AML-193 (cell line): ENCODE measurements around the gene ZNF273.

ENCODE experiments used
- DNase-seq, 2 experiments: peaks; one replicate each; lab custom pipeline; 2025; lab: John Stamatoyannopoulos, UW

The ZNF273 gene

GRCh38 chr7:64876792-64877713, 26.0 kb upstream of the ZNF273 start:
- no peak for DNase-seq

DNA sequence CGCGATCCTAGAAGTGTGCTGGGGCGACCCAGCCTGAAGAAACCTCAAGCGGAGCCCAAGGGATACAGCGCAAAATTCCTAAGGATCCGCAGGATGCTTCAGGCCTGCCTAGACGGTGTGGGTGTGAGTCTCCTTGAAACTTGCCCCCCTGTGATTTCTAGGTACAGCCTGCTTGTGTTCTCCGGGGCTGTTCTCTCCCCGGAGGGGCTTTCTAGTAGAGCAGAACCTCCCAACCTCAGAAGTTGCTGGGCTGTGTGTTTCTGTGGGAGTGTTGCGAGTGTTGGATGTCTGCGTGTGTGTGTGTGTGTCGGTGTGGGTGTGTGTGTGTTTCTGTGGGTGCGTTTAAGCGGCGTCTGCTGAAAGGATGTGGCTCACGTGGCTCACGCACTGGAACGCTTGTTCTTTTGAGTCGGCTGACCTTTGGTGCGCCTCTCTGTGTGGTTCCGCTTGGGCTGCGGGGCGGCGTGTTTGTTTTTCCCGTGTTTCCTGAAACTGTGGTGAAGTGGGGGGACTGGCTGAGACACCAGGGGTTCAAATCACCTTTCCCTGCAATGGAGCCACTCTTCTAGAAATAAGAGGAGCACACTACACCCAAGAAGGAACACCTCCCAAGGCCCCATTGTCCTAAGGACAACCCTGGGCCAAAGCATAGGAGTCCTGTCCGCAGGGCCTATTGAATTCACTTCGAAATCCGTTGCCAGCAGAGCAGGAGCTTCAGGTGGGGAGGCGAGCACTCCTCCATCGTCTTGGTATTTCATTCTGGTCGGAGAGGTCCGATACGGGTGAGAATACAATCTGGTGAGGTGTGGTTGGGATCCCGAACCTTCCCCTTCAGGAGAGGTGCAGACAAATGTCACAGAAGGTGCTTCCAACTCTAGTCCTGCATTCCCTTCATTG, 25.1 kb upstream of the ZNF273 start:
- no peak for DNase-seq

DNA sequence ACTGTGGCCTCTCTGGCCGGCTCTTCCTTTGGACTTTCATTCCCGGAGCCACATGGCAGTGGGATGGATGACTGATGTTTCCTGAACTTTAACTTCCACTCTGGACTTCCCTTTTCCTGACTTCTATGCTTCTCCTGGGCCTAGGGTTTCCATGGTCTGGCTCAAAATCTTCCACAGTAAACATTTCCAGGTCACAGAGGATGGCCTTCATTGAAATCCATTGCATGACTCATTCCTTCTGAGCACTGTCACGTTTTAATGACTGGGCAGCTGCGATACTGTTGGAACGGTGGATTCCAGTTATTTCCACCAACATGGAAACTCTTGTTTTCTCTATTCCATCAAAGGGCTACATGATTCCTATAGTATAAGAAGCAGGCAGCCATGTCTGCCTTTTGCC, 24.4 kb upstream of the ZNF273 start:
- no peak for DNase-seq

- DNase-seq = no peak
Measured at GRCh38 chr7:64879086-64879730, 23.9 kb upstream of the ZNF273 start.

DNA sequence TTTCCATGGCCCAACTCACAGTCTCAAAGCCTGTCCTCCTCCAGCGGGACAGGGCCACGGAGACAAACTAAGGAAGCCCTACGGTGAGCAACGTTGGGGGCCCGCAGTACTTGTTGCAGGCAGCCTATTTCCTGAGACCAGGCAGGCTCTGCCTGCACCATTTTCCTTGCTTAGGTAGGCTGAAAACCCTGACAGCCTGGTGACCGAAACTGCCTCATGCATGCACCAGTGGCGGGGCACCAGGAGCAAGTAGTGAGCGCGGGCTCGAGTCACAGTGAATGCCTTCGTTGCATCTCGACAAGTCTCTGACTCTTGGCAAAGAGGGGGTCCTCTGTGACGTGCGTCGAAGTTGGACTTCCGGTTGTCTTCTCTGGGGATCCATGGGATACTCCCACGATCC, 23.3 kb upstream of the ZNF273 start:
- DNase-seq = no peak

DNA sequence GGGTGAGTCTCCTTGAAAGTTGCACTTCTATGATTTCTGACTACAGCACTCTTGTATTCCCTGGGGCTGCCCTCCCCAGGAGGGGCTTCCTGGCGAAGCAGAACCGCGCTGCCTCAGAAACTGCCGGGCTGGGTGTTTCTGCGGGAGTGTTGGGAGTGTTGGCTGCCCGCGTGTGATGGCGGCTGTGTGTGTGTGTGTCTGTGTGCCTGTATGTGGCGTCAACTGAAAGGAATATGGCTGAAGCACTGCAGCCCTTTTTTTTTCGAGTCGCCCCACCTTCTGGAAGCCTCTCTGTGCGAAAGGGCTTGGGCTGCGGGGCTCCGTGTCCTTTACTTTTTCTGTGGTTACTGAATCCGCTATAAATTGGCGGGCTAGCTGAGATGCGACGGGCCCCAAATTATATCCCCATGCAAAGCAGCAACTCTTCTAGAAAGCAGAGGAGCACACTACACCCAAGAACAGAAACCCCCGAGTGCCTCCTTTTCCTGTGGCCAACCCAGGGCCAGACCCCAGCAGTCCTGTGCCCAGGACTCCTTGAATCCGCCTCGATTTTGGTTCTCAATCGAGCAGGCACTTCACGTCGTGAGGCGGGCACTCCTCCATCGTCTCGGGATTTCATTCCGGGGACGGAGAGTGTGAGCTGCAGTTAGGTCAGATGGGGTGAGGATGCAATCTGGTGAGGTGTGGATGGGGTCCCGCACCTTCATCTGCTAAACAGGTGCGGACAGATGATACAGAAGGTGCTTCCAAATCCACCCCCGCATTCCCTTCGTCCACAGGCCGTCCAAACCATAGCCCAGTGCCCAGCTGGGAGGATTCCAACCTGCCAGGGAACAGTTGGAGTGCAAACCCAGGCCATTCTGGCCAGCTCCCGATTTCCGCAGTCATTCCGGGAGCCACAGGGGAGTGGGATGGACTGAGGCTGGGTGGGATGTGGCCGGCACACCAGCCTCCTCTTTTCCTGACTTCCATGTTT, 22.5 kb upstream of the ZNF273 start:
- DNase-seq = no peak

DNA sequence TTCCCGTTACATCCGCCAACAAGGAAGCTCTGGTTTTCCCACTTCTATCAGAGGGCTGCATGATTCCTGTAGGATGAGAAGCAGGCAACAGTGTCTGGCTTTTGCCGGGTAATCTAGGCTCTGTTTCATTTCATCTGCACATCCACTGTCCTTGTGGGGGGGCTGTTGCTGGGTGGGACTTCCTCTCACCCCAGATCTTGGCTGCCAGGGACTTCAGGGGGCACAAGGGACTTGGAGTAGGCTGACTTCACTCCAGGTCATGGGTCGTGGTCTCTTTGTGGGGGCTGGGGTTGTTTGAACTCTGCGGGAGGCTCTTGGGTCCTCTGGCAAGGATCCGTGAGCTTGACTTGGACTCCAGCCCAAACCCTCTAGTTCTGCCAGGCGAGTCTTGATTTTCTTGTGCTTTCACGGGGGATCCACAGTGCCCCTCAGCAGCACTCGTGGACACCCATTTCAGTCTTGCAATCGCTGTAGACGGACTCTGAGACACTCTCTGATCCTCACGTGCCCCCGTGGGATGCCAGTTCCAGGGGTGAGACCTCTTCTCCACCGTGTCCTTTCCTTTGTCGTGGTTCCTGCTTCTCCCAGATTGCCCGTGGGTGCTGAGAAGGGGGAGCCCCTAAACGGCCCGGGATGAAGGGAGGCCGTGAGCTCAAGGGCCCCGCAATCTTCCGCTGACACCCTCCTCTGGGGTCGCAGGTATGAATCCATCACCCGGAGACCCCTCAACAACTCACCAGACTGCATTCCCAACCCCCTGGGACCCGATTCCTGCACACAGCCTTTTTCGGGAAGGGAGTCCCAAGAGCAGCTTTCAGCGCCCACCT, 21.4 kb upstream of the ZNF273 start:
- DNase-seq = no peak

DNA sequence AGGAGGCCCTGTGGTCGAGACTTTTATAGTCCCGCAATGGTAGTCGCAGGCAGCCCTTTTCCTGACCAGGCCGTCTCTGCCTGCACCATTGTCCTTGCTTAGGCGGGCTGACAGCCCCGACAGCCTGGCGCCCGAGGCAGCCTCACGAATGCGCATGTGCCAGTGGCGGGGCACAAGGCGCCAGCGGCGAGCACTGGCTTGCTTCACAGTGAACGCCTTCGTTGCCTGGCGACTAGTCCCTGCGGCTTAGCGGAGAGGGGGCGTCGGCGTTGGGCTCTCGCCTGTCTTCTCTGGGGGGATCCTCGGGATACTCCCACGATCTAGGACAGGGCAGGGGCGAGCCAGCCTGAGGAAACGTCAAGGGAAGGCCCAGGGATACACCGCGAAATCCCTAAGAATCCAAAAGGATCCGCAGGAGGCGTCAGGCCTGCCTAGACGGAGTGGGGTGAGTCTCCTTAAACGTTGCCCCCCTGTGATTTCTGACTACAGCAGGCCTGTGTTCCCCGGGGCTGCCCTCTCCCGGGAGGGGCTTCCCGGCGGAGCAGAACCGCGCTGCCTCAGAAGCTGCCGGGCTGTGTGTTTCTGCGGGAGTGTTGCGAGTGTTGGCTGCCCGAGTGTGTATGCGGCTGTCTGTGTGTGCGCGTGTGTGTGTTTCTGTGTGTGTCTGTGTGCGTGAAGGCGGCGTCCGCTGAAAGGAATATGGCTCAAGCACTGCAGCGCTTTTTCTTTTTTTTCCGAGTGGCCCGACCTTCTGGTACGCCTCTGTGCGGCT, 20.5 kb upstream of the ZNF273 start:
- no peak for DNase-seq

DNA sequence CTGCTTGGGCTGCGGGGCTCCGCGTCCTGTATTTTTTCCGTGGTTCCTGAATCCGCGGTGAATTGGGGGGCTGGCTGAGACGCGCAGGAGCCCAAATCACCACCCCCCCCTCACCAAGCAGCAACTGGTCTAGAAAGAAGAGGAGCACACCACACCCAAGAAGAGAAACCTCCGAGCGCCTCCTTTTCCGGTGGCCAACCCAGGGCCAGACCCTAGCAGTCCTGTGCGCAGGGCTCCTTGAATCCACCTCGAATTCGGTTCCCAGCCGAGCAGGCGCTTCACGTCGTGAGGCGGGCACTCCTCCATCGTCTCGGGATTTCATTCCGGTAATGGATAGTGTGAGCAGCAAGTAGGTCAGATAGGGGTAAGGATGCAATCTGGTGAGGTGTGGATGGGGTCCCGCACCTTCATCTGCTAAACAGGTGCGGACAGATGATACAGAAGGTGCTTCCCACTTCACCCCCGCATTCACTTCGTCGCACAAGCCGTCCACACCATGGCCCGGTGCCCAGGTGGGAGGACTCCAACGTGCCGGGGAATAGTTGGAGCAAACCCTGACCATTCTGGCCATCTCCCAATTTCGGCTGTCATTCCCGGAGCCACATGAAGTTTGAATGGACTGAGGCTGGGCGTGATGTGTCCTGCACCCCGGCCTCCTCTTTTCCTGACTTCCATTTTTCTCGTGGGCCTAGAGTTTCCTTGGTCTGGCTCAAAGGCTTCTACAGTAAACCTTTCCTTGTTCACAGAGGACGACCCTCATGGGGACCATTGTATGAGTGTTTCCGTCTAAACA, 19.8 kb upstream of the ZNF273 start:
- no peak for DNase-seq

- DNase-seq = no peak
Measured at GRCh38 chr7:64884085-64884912, 18.8 kb upstream of the ZNF273 start.

- DNase-seq = no peak
Measured at GRCh38 chr7:64884913-64885370, 18.1 kb upstream of the ZNF273 start.

GRCh38 chr7:64885520-64886240, 17.4 kb upstream of the ZNF273 start:
- DNase-seq = no peak

- DNase-seq = no peak
Measured at GRCh38 chr7:64886956-64887545, 16.0 kb upstream of the ZNF273 start.

- peak; percentile 24 for DNase-seq
Measured at GRCh38 chr7:64887756-64888508, 15.1 kb upstream of the ZNF273 start.

DNA sequence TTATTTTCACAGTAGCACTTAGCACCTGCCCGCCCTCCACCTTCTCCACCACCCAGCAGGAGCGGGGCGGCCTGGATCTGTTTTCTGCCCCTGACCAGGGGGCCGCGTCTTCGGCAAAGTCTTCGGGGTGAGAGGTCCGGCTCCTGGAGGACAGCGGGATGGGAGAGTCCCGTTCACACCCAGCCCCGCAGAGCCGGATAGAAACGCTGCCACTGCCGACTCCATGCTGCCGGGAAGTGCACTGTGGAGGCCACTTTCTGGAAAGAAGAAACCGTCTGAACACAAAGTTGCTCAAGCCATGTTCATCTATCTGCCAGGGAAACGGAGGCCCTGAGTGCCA, 14.5 kb upstream of the ZNF273 start:
- DNase-seq = peak in 1 of 2 experiments; percentile 34
